Endothelial cell (in vitro differentiated cells): Measurements from ENCODE around the gene AKAP6. TPM values are rescaled to one million over a fixed set of nuclear protein-coding genes. Genes with fewer than 3 reads are reported as not detected.

Experiments used
- DNase-seq: peaks from one replicate; pipeline ENCODE4 v3.0.0; 2021; ENCODE audit warnings: low spot score
- H3K27ac Mint-ChIP-seq: one replicate; pipeline ENCODE4 v1.8.0; 2021; ENCODE audit warnings: mixed read lengths, inconsistent platforms; ENCODE audit not compliant: unreplicated experiment
- H3K27me3 Mint-ChIP-seq: one replicate; pipeline ENCODE4 v1.8.0; 2021; ENCODE audit warnings: mild to moderate bottlenecking, moderate library complexity, mixed read lengths, inconsistent platforms; ENCODE audit not compliant: unreplicated experiment
- H3K36me3 Mint-ChIP-seq: one replicate; pipeline ENCODE4 v1.8.0; 2021; ENCODE audit warnings: mild to moderate bottlenecking, low read depth, mixed read lengths, inconsistent platforms; ENCODE audit not compliant: unreplicated experiment
- H3K4me1 Mint-ChIP-seq: one replicate; pipeline ENCODE4 v1.8.0; 2021; ENCODE audit warnings: mild to moderate bottlenecking, mixed read lengths, inconsistent platforms; ENCODE audit not compliant: unreplicated experiment
- H3K4me3 Mint-ChIP-seq: one replicate; pipeline ENCODE4 v1.8.0; 2021; ENCODE audit warnings: mild to moderate bottlenecking, mixed read lengths, inconsistent platforms; ENCODE audit not compliant: unreplicated experiment
- H3K9me3 Mint-ChIP-seq: one replicate; pipeline ENCODE4 v1.8.0; 2021; ENCODE audit warnings: mixed read lengths, inconsistent platforms; ENCODE audit not compliant: unreplicated experiment
- total RNA-seq: library from RNA; stranded (reverse); fragmentation: NEBNext Ultra II Directional; extraction: Animal tissue kit (Norgen Biotek cat#: 25700); gene quantifications from one replicate; pipeline ENCODE4 v1.2.1, GENCODE V29; 2021; ENCODE audit not compliant: unreplicated experiment
- TF ChIP-seq, protein P1 (sequence below): fragments of 200-600 bp; sonication (generic); IDR thresholded peaks from one replicate; pipeline ENCODE4 v1.5.0; 2021; ENCODE audit warnings: antibody characterized with exemption; ENCODE audit not compliant: unreplicated experiment

AKAP6 gene
- total RNA-seq, 1 donor from 2014 or later: 4.4 TPM

DNA sequence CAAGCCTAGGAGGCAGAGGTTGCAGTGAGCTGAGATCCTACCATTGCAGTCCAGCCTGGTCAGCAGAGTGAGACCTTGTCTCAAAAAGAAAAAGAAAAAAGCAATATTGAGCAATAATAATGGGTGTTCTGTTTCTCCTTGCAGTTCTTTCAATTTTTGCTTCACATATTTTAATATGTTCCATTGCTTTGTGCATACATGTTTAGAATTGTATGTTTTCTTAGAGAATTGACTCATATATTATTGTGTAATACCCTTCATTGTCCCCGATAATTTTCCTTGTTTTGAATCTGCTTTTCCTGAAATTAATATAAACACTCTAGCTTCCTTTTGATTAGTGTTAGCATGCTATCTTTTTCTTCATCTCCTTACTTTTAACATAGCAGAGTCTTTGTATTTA is 471.2 kb downstream of the AKAP6 start:
- H3K27me3 Mint-ChIP-seq: no peaks in the 10 kb centered on the region
- TF ChIP-seq, protein P1, sequence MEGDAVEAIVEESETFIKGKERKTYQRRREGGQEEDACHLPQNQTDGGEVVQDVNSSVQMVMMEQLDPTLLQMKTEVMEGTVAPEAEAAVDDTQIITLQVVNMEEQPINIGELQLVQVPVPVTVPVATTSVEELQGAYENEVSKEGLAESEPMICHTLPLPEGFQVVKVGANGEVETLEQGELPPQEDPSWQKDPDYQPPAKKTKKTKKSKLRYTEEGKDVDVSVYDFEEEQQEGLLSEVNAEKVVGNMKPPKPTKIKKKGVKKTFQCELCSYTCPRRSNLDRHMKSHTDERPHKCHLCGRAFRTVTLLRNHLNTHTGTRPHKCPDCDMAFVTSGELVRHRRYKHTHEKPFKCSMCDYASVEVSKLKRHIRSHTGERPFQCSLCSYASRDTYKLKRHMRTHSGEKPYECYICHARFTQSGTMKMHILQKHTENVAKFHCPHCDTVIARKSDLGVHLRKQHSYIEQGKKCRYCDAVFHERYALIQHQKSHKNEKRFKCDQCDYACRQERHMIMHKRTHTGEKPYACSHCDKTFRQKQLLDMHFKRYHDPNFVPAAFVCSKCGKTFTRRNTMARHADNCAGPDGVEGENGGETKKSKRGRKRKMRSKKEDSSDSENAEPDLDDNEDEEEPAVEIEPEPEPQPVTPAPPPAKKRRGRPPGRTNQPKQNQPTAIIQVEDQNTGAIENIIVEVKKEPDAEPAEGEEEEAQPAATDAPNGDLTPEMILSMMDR: no peak
- peaks cover 15% of the 10 kb centered on the region for H3K9me3 Mint-ChIP-seq
- H3K27ac Mint-ChIP-seq: no peak overlapping the region
- no peak overlapping the region for H3K4me3 Mint-ChIP-seq
- H3K4me1 Mint-ChIP-seq: no peaks in the 10 kb centered on the region
- no peak for DNase-seq
- H3K36me3 Mint-ChIP-seq: peaks cover 11% of the 10 kb centered on the region

DNA sequence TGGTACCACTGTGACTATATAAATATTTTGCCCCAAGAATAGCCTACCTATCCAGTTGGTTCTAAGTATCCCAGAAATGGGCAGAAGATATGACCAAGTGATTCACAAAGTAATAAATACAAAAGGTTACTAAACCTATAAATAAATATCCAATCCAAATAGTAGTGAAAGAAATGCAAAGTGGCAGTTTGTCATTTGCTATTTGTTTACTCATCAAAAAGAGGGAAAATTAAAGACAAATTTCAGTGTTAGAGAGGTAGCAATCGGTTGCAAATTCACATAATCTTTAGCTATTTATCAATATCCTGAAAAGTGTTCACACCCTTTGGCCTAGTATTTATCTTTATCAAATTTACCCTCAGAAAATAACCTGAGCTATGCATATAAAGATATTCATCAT is 473.2 kb downstream of the AKAP6 start:
- Mint-ChIP-seq H3K36me3 (peaks cover 11% of the 10 kb centered on the region), H3K4me3 (no peak overlapping the region), H3K4me1 (no peaks in the 10 kb centered on the region), H3K27ac (no peak overlapping the region), H3K9me3 (peaks cover 15% of the 10 kb centered on the region), H3K27me3 (no peaks in the 10 kb centered on the region)
- no peak for DNase-seq
- TF ChIP-seq, protein P1: no peak

DNA sequence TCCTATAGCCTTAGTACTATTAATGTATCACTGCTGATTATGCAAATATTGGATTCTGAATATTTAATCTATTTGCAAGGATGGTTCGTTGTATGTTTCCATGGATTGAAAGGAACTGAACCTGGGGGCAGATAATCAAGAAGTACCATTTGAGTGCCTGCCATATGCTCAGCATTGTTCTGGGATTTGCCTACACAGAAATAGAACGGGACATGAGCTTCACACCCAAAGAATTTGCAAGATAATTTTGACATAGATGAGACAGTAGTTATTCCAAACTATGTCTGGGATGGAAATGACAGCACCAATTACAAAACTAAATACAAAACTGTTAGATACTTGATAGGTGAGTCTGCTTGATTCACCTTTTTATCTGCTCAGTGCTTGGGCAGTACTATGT is 476.9 kb downstream of the AKAP6 start:
- Mint-ChIP-seq H3K4me3 (no peak overlapping the region), H3K9me3 (peaks cover 15% of the 10 kb centered on the region), H3K27ac (no peak overlapping the region), H3K4me1 (peaks cover 14% of the 10 kb centered on the region), H3K27me3 (no peaks in the 10 kb centered on the region), H3K36me3 (peaks cover 11% of the 10 kb centered on the region)
- TF ChIP-seq, protein P1: no peak
- DNase-seq: no peak

DNA sequence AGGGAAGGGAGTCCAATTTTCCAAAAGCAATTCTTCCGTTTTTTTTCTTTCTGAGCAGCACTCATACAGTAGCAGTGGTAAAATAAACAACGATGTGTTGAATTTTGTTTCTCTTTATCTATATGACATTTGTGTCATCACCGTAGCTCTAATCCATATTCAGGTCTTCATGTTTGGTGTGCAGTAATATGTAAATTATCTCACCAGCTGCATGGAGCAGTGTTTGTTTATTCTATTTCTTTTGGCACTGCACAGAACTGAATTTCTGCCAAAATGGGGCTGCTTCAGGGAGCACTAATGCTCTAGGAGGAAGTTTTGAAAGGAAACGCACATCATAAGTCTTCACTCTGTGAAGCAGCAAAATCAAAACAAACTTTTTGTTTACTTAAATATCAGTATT is 479.5 kb downstream of the AKAP6 start:
- Mint-ChIP-seq H3K27ac (no peak overlapping the region), H3K27me3 (no peaks in the 10 kb centered on the region), H3K4me3 (no peak overlapping the region), H3K9me3 (peaks cover 12% of the 10 kb centered on the region), H3K36me3 (peaks cover 8% of the 10 kb centered on the region), H3K4me1 (peaks cover 15% of the 10 kb centered on the region)
- TF ChIP-seq, protein P1: no peak
- DNase-seq: no peak

DNA sequence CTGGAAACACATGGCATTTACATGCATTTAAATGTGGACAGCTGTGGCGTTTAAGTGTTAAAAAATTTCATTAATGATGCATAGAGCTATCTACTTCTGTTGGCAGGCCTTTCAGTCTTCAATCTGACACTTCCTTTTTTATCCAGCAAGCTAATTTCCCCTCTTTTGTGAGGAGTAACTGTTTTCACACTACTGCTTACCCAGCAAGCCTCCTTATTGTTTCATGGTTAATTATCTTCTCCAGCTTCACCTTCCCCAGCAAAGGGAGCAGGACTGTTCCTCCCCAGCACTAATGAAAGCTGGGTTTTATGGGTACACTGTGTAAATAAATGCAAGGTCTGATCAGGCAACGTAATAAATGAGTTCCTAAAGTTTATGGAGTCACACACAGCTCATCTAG is 480.2 kb downstream of the AKAP6 start:
- peak overlapping the region; percentile 25 for H3K27ac Mint-ChIP-seq
- peaks cover 18% of the 10 kb centered on the region for H3K4me1 Mint-ChIP-seq
- H3K27me3 Mint-ChIP-seq: no peaks in the 10 kb centered on the region
- TF ChIP-seq, protein P1: no peak
- no peak overlapping the region for H3K4me3 Mint-ChIP-seq
- DNase-seq: no peak
- H3K36me3 Mint-ChIP-seq: peaks cover 2% of the 10 kb centered on the region
- H3K9me3 Mint-ChIP-seq: peaks cover 6% of the 10 kb centered on the region
